AG08395 (cell line): ENCODE data around the gene NME3.

ENCODE experiments used
- DNase-seq: peaks from one replicate; pipeline ENCODE4 v3.0.0; 2012; ENCODE audit warnings: mixed read lengths, low spot score

Gene NME3

GRCh38 chr16:1724491-1724890 is 46.9 kb downstream of the NME3 start:
- no peak for DNase-seq

- peak; percentile 64 for DNase-seq
Measured at GRCh38 chr16:1723450-1724147, 47.7 kb downstream of the NME3 start.

- DNase-seq, result no peak
Measured at GRCh38 chr16:1721372-1721771, 50.0 kb downstream of the NME3 start.
